CD4-positive, alpha-beta T cell treated with Interleukin-15 for 1 hour (primary cell): Measurements from ENCODE around the gene HLA-E.
"Not testable (repeated sequence)": the region's sequence is repeated elsewhere in the genome, so short reads cannot be mapped to it uniquely, and the experiment has no call there.

Experiments used
- DNase-seq: peaks from one replicate; pipeline ENCODE4 v3.0.0-alpha.2; 2020

Gene HLA-E

GRCh38 chr6:30508890-30509736 lies 19.8 kb downstream of the HLA-E start:
- no peak for DNase-seq

GRCh38 chr6:30510419-30511168 lies 21.3 kb downstream of the HLA-E start:
- no peak for DNase-seq

- no peak for DNase-seq
These were observed 21.8 kb downstream of the HLA-E start for GRCh38 chr6:30511169-30511546.

GRCh38 chr6:30513451-30513850 lies 24.1 kb downstream of the HLA-E start:
- no peak for DNase-seq

DNA sequence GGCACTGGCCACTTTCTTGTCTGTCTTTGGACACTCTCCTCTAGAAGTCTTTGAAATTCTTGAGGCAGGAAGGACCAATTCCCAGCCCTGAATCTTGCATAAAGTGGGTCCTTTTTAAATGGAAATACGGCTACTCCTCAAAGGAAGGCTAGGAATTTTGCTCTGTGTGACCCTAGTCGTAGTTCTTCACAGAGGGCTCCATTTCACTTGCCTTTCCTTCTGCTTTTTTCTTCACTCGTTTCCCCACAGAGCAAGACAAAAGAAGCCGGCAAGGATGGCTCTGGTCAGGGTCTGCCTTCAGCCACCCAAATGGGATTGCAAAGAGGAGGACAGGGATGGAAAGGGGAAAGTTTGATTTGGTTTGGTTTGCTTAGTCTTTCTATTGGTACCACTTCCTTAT lies 25.8 kb downstream of the HLA-E start:
- DNase-seq = no peak

GRCh38 chr6:30515944-30516753 lies 26.8 kb downstream of the HLA-E start:
- DNase-seq = peak; percentile 95

DNA sequence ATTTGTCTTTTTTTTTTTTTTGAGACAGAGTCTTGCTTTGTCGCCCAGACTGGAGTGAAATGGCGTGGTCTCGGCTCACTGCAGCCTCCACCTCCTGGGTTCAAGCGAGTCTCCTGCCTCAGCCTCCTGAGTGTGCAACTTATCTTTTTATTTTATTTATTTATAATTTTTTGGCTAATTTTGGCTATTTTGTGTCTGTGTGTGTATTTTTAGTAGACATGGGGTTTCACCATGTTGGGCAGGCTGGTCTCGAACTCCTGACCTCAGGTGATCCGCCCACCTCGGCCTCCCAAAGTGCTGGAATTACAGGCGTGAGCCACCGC lies 27.4 kb downstream of the HLA-E start:
- DNase-seq = not testable (repeated sequence)

- DNase-seq = not testable (repeated sequence)
These were observed 28.6 kb downstream of the HLA-E start for GRCh38 chr6:30517767-30518504.

- DNase-seq = not testable (repeated sequence)
These were observed 29.3 kb downstream of the HLA-E start for GRCh38 chr6:30518505-30519145.

DNA sequence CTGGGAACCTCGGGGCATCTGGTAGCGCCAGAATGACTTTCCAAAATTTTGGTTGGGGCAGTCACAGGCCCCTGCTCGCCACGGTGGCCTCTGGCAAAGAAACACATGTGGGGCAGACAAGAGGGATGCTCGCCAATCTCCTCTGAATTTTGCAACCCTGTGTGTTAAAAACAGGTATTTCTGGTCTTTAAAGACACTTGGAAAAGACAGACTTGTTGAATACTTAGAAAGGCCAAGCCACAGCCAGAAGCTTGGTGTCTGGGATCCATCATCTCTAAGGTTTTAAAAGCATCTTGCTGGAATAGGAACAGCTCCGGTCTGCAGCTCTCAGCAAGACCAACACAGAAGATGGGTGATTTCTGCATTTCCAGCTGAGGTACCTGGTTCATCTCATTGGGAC lies 31.2 kb downstream of the HLA-E start:
- no peak for DNase-seq

DNA sequence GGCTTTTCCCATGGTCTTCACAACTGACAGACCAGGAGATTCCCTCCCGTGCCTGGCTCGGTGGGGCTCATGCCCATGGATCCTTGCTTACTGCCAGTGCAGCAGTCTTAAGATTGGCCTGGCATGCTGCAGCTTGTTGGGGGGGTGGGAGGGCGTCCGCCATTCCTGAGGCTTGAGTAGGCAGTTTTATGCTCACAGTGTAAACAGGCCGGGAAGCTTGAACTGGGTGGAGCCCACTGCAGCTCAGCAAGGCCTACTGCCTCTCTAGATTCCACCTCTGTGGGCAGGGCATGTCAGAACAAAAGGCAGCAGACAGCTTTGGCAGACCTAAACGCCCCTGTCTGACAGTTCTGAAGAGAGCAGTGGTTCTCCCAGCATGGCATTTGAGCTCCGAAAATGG lies 31.8 kb downstream of the HLA-E start:
- not testable (repeated sequence) for DNase-seq

GRCh38 chr6:30521952-30522351 lies 32.6 kb downstream of the HLA-E start:
- not testable (repeated sequence) for DNase-seq

DNA sequence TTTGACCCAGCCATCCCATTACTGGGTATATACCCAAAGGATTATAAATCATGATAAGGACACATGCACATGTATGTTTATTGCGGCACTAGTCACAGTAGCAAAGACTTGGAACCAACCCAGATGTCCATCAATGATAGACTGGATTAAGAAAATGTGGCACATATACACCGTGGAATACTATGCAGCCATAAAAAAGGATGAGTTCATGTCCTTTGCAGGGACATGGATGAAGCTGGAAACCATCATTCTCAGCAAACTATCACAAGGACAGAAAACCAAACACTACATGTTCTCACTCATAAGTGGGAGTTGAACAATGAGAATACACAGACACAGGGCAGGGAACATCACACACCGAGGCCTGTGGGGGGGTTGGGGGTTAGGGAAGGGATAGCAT lies 37.1 kb downstream of the HLA-E start:
- not testable (repeated sequence) for DNase-seq

GRCh38 chr6:30529349-30529875 lies 40.1 kb downstream of the HLA-E start:
- not testable (repeated sequence) for DNase-seq

DNA sequence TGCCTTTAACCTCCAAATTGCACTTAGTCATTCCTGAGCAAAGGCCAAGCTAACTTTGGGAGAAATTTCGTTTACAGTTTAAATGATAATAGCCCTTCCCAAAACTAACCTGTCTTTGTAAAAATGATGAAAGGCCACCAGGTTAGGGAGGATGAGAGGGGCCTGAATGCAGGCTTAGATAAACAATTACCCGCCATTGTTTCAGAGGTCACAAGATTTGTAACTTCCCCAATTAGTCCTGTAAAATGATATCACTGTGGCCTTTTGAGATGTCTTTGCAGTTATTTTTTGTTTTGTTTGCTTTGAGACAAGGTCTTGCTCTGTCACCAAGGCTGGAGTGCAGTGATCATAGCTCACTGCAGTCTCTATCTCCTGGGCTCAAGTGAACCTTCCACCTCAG lies 40.7 kb downstream of the HLA-E start:
- DNase-seq = no peak

DNA sequence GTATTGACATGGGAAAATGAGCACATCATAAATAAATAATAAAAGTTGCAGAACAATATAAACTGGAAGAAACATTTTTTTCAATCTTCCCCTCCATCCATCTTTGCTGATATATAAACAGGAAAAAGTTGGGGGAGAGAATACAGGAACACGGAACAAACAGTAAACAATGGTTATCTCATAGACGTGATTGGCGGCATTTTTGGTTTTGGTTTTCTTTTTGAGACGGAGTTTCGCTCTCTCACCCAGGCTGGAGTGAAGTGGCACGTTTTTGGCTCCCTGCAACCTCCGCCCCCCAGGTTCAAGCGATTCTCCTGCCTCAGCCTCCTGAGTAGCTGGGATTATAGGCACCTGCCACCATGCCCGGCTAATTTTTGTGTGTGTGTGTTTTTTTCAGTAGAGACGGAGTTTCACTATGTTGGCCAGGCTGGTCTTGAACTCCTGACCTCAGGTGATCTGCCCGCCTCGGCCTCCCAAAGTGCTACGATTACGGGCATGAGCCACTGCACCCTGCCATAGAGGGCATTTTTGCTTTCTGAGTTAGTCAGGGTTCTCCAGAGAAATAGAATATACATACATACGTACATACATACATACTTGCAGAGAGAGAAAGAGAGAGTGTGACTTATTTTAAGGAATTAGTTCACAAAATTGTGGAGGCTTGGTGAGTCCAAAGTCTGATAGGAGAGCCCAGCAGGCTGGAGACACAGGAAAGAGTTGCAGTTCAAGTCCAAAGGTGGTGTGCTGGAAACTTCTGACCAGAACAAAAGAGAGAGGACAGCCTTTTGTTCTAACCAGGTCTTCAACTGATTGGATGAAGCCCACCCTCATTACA lies 44.4 kb downstream of the HLA-E start:
- DNase-seq = no peak

- no peak for DNase-seq
These were observed 48.6 kb downstream of the HLA-E start for GRCh38 chr6:30537931-30538330.

DNA sequence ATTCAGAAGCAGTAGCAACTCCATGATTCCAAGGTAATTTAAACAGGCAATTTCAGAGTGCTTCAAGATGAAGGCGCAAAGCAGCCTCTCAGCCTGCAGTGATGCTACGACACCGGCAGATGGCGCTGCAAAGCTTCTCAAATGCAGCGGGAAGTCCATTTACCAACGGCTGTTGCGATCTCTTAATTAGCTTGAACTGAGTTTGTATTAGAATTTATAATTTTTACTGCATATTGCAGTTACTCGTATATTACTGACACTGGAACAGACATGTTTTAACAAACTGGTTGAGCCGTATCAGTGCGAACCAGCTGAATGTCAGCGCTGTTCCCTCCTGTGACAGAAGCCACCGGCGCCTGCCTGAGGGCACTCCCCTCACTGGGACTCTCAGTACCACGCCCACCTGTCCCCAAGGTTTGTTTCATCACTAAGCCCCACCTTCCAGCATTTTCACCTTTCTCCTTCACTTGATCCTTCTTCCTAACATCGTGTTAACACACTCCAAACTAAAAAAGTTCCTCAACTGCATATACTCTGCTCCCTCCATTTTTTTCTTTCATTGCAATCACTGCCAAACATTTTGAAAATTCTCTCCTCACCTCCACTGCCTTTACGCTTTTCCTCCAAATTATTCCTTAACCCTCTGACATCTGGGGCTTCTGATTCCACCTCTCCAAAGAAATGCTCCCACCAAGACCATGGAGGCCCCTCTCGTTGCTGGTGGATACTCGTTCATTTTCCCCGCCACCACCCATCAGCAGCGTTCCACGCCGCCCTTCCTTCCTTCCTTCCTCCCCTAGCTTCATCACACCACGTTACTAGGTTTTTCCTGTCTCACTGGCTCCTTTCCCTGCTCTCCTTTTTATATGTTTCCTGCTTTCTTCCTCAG lies 52.5 kb downstream of the HLA-E start:
- peak; percentile 82 for DNase-seq

DNA sequence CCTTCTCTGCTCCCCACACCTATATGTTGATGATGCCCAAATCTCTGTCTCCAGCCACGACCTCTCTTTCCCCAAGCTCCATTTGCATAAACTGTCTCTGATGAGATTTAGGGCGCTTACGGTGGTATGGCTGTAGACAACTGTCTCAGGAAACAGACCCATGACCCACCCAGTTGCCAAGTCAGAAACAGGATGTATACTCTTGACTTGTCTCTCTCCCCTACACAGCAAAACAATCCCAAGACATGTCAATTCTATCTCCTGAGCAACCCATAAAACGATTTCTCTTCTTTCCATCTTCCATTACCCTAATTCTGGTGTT lies 53.1 kb downstream of the HLA-E start:
- peak; percentile 51 for DNase-seq

GRCh38 chr6:30542915-30543314 lies 53.6 kb downstream of the HLA-E start:
- no peak for DNase-seq
